ENCODE data around the gene ABL1.
"Not testable (repeated sequence)": the region's sequence is repeated elsewhere in the genome, so short reads cannot be mapped to it uniquely, and the experiment has no call there.

Gene ABL1

DNA sequence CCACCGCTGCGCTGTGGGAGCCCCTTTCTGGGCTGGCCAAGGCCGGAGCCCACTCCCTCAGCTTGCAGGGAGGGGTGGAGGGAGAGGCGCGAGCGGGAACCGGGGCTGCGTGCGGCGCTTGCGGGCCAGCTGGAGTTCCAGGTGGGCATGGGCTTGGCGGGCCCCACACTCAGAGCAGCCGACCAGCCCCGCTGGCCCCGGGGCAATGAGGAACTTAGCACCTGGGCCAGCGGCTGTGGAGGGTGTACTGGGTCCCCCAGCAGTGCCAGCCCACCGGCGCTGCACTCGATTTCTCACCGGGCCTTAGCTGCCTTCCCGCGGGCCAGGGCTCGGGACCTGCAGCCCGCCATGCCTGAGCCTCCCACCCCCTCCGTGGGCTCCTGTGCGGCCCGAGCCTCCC is 75.0 kb downstream of the ABL1 start:
- not testable (repeated sequence) for H3K4me1 ChIP-seq (ENCODE audit: control insufficient read depth, insufficient read depth, low read depth, low read length)

GRCh38 chr9:130910670-130911069 is 75.6 kb downstream of the ABL1 start:
- H3K79me1 ChIP-seq (replicated peaks; ENCODE audit: low read length, poor library complexity, severe bottlenecking); H3K4me3 ChIP-seq (ENCODE audit: insufficient read depth in 1 of 2, low read depth in 1 of 2, low read length in 2 of 2); H2BK12ac ChIP-seq (ENCODE audit: low read length in 2 of 2); H2BK5ac ChIP-seq (ENCODE audit: low read depth, low read length, poor library complexity, severe bottlenecking); H2BK120ac ChIP-seq (ENCODE audit: low read depth, low read length); H3K9ac ChIP-seq (ENCODE audit: low read length); H3K4me1 ChIP-seq (ENCODE audit: control insufficient read depth, insufficient read depth, low read depth, low read length); H3K9me3 ChIP-seq (ENCODE audit: control insufficient read depth, low read length); H3K4ac ChIP-seq (ENCODE audit: low read depth in 1 of 2, low read length in 2 of 2); H2AK5ac ChIP-seq (ENCODE audit: low read length, severe bottlenecking); DNase-seq; H3K36me3 ChIP-seq (ENCODE audit: control insufficient read depth in 1 of 2, insufficient read depth in 2 of 2, low read depth in 1 of 2, low read length in 2 of 2); H3K14ac ChIP-seq (ENCODE audit: low read length in 2 of 2); H2BK15ac ChIP-seq (ENCODE audit: low read depth, poor library complexity, severe bottlenecking); H4K91ac ChIP-seq (ENCODE audit: low read length); H3K4me2 ChIP-seq (ENCODE audit: low read length, poor library complexity, severe bottlenecking); H2AFZ ChIP-seq (ENCODE audit: low read depth, low read length); H3K23ac ChIP-seq (ENCODE audit: low read length in 2 of 2); H3K18ac ChIP-seq (ENCODE audit: low read depth in 1 of 2, low read length in 2 of 2); H4K8ac ChIP-seq (ENCODE audit: low read length); H3K27ac ChIP-seq (ENCODE audit: low read length, poor library complexity, severe bottlenecking): not testable (repeated sequence)
- WGBS = 61% methylated on average over 1 of the region's 1 CpG
- peaks cover 4 to 20% of the 10 kb centered on the region in 2 experiments for H3K27me3 ChIP-seq (ENCODE audit: control insufficient read depth in 1 of 2, insufficient read depth in 1 of 2, low read length in 2 of 2)

More for the DNA sequence above, 75.0 kb downstream of the ABL1 start:
- H3K14ac ChIP-seq (ENCODE audit: low read length in 2 of 2); H3K36me3 ChIP-seq (ENCODE audit: control insufficient read depth in 1 of 2, insufficient read depth in 2 of 2, low read depth in 1 of 2, low read length in 2 of 2); H3K4ac ChIP-seq (ENCODE audit: low read depth in 1 of 2, low read length in 2 of 2); H3K4me3 ChIP-seq (ENCODE audit: insufficient read depth in 1 of 2, low read depth in 1 of 2, low read length in 2 of 2); DNase-seq; H3K4me2 ChIP-seq (ENCODE audit: low read length, poor library complexity, severe bottlenecking); H3K18ac ChIP-seq (ENCODE audit: low read depth in 1 of 2, low read length in 2 of 2); H2BK15ac ChIP-seq (ENCODE audit: low read depth, poor library complexity, severe bottlenecking); H3K23ac ChIP-seq (ENCODE audit: low read length in 2 of 2); H2AFZ ChIP-seq (ENCODE audit: low read depth, low read length); H4K8ac ChIP-seq (ENCODE audit: low read length); H2BK120ac ChIP-seq (ENCODE audit: low read depth, low read length); H3K9ac ChIP-seq (ENCODE audit: low read length); H3K27ac ChIP-seq (ENCODE audit: low read length, poor library complexity, severe bottlenecking); H3K79me1 ChIP-seq (replicated peaks; ENCODE audit: low read length, poor library complexity, severe bottlenecking); H2BK12ac ChIP-seq (ENCODE audit: low read length in 2 of 2); H2BK5ac ChIP-seq (ENCODE audit: low read depth, low read length, poor library complexity, severe bottlenecking); H4K91ac ChIP-seq (ENCODE audit: low read length); H2AK5ac ChIP-seq (ENCODE audit: low read length, severe bottlenecking); H3K9me3 ChIP-seq (ENCODE audit: control insufficient read depth, low read length): not testable (repeated sequence)
- 97% methylated on average over 23 of the region's 27 CpGs for WGBS
- peaks cover 4 to 22% of the 10 kb centered on the region in 2 experiments for H3K27me3 ChIP-seq (ENCODE audit: control insufficient read depth in 1 of 2, insufficient read depth in 1 of 2, low read length in 2 of 2)

DNA sequence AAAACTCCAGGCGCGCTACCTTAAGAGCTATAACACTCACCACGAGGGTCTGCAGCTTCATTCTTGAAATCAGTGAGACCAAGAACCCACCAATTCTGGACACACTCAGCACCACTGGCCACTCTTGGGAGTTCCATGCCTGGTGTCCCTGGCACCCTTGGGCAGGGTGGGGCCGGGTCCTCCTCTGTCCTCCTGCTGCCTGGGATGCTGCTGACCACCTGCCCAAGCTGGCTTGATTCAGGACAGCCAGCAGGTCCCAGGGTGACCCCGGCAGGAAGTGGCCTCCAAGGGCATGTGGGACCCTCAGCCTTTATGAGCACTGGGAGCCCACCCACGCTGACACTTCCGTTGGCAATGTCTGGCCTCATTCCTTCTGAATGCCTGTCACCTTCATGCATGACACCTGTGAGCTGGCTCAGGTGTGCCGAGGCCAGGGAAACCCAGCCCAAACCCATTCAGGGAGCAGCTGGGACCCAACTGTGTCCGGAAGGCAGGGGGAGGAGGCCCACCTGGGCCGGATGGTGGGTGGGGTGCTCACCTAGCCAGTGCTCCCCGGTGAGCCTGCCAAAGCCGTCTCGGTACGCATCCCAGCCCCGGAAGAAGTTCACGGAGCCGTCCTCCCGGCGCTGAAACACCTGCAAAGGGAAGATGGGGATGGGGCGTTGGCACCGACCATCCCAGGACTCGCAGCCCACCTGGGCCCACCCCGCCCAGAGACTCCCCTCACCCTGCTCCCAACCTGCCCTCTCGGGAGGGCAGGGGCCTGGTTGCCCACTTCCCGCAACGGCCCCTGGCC is 76.4 kb downstream of the ABL1 start:
- Histone ChIP-seq H4K91ac (ENCODE audit: low read length) (peak overlapping the region; percentile 52), H2BK12ac (ENCODE audit: low read length in 2 of 2) (no peak overlapping the region), H3K23ac (ENCODE audit: low read length in 2 of 2) (no peak overlapping the region), H2AFZ (ENCODE audit: low read depth, low read length) (no peak overlapping the region), H3K14ac (ENCODE audit: low read length in 2 of 2) (no peak overlapping the region), H3K4me3 (ENCODE audit: insufficient read depth in 1 of 2, low read depth in 1 of 2, low read length in 2 of 2) (no peak overlapping the region), H3K9me3 (ENCODE audit: control insufficient read depth, low read length) (no peaks in the 10 kb centered on the region), H3K36me3 (ENCODE audit: control insufficient read depth in 1 of 2, insufficient read depth in 2 of 2, low read depth in 1 of 2, low read length in 2 of 2) (no peaks in the 10 kb centered on the region), H2AK5ac (ENCODE audit: low read length, severe bottlenecking) (no peak overlapping the region), H4K8ac (ENCODE audit: low read length) (no peak overlapping the region), H2BK15ac (ENCODE audit: low read depth, poor library complexity, severe bottlenecking) (no peak overlapping the region), H3K4me2 (ENCODE audit: low read length, poor library complexity, severe bottlenecking) (no peak overlapping the region), H3K27me3 (ENCODE audit: control insufficient read depth in 1 of 2, insufficient read depth in 1 of 2, low read length in 2 of 2) (peaks cover 8 to 17% of the 10 kb centered on the region in 2 experiments), H3K27ac (ENCODE audit: low read length, poor library complexity, severe bottlenecking) (no peak overlapping the region), H2BK120ac (ENCODE audit: low read depth, low read length) (no peak overlapping the region), H3K4me1 (ENCODE audit: control insufficient read depth, insufficient read depth, low read depth, low read length) (no peaks in the 10 kb centered on the region), H2BK5ac (ENCODE audit: low read depth, low read length, poor library complexity, severe bottlenecking) (no peak overlapping the region), H3K18ac (ENCODE audit: low read depth in 1 of 2, low read length in 2 of 2) (no peak overlapping the region), H3K4ac (ENCODE audit: low read depth in 1 of 2, low read length in 2 of 2) (no peak overlapping the region), H3K9ac (ENCODE audit: low read length) (no peak overlapping the region), H3K79me1 (replicated peaks; ENCODE audit: low read length, poor library complexity, severe bottlenecking) (no peaks in the 10 kb centered on the region)
- DNase-seq = no peak
- 89% methylated on average over 26 of the region's 26 CpGs for WGBS

DNA sequence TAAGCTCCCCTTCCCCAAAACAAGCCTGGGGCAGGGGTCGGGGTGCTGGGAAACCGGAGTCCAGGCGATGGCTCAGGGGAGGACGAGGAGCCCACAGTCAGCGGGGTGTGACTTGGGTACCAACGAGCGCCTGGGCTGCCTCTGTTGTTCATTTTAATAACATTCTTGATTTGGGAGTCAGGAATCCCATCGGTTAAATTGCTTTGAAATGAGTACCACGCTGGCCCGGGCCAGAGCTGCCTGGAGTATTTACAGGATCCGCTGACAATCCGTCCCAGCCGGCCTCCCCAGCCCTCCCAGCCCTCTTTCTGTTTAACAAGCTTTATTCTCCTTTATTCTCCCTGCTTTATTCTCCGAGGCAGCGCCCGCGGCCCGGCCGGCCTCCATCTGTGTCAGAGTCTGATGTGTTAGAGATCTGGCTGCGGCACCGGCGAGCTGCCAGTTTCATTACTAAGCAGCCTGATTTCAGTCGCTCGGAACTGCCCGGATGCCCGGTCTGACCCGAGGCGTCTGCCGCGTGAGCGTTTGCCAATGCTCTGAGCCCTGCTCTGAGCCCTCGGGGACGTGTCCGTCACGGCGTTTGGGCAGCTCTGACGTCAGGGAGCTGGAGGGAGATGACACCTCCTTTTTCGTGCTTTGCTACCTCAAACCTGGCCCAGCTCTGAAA is 78.0 kb downstream of the ABL1 start:
- H3K4me3 ChIP-seq (ENCODE audit: insufficient read depth in 1 of 2, low read depth in 1 of 2, low read length in 2 of 2) = peak overlapping the region in 1 of 2 experiments; percentile 57
- no peak overlapping the region for H4K8ac ChIP-seq (ENCODE audit: low read length)
- peak overlapping the region; percentile 68 for H3K9ac ChIP-seq (ENCODE audit: low read length)
- H2BK5ac ChIP-seq (ENCODE audit: low read depth, low read length, poor library complexity, severe bottlenecking) = no peak overlapping the region
- no peak overlapping the region for H2AK5ac ChIP-seq (ENCODE audit: low read length, severe bottlenecking)
- WGBS = 90% methylated on average over 35 of the region's 38 CpGs
- no peak overlapping the region for H2BK15ac ChIP-seq (ENCODE audit: low read depth, poor library complexity, severe bottlenecking)
- no peak overlapping the region for H3K18ac ChIP-seq (ENCODE audit: low read depth in 1 of 2, low read length in 2 of 2)
- no peak overlapping the region for H3K4ac ChIP-seq (ENCODE audit: low read depth in 1 of 2, low read length in 2 of 2)
- no peak overlapping the region for H3K14ac ChIP-seq (ENCODE audit: low read length in 2 of 2)
- H3K79me1 ChIP-seq (replicated peaks; ENCODE audit: low read length, poor library complexity, severe bottlenecking) = no peaks in the 10 kb centered on the region
- no peak overlapping the region for H2BK120ac ChIP-seq (ENCODE audit: low read depth, low read length)
- DNase-seq = no peak
- no peaks in the 10 kb centered on the region for H3K9me3 ChIP-seq (ENCODE audit: control insufficient read depth, low read length)
- H2AFZ ChIP-seq (ENCODE audit: low read depth, low read length) = no peak overlapping the region
- H3K27ac ChIP-seq (ENCODE audit: low read length, poor library complexity, severe bottlenecking) = no peak overlapping the region
- H3K4me1 ChIP-seq (ENCODE audit: control insufficient read depth, insufficient read depth, low read depth, low read length) = peaks cover 1% of the 10 kb centered on the region
- H3K36me3 ChIP-seq (ENCODE audit: control insufficient read depth in 1 of 2, insufficient read depth in 2 of 2, low read depth in 1 of 2, low read length in 2 of 2) = no peaks in the 10 kb centered on the region
- H3K23ac ChIP-seq (ENCODE audit: low read length in 2 of 2) = no peak overlapping the region
- H2BK12ac ChIP-seq (ENCODE audit: low read length in 2 of 2) = no peak overlapping the region
- no peak overlapping the region for H4K91ac ChIP-seq (ENCODE audit: low read length)
- peaks cover 9 to 21% of the 10 kb centered on the region in 2 experiments for H3K27me3 ChIP-seq (ENCODE audit: control insufficient read depth in 1 of 2, insufficient read depth in 1 of 2, low read length in 2 of 2)
- no peak overlapping the region for H3K4me2 ChIP-seq (ENCODE audit: low read length, poor library complexity, severe bottlenecking)

Measured in mesenchymal stem cell (in vitro differentiated cells and primary cell).